ENCODE data around the gene RAB36.
A peak's percentile ranks its signal among the peaks of the same experiment; 100 is the strongest.

The RAB36 gene

GRCh38 chr22:23125512-23126103 is 19.7 kb upstream of the RAB36 start:
- TF ChIP-seq, protein P1, sequence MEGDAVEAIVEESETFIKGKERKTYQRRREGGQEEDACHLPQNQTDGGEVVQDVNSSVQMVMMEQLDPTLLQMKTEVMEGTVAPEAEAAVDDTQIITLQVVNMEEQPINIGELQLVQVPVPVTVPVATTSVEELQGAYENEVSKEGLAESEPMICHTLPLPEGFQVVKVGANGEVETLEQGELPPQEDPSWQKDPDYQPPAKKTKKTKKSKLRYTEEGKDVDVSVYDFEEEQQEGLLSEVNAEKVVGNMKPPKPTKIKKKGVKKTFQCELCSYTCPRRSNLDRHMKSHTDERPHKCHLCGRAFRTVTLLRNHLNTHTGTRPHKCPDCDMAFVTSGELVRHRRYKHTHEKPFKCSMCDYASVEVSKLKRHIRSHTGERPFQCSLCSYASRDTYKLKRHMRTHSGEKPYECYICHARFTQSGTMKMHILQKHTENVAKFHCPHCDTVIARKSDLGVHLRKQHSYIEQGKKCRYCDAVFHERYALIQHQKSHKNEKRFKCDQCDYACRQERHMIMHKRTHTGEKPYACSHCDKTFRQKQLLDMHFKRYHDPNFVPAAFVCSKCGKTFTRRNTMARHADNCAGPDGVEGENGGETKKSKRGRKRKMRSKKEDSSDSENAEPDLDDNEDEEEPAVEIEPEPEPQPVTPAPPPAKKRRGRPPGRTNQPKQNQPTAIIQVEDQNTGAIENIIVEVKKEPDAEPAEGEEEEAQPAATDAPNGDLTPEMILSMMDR (IDR thresholded peaks at IDR 0.05), result no peak

DNA sequence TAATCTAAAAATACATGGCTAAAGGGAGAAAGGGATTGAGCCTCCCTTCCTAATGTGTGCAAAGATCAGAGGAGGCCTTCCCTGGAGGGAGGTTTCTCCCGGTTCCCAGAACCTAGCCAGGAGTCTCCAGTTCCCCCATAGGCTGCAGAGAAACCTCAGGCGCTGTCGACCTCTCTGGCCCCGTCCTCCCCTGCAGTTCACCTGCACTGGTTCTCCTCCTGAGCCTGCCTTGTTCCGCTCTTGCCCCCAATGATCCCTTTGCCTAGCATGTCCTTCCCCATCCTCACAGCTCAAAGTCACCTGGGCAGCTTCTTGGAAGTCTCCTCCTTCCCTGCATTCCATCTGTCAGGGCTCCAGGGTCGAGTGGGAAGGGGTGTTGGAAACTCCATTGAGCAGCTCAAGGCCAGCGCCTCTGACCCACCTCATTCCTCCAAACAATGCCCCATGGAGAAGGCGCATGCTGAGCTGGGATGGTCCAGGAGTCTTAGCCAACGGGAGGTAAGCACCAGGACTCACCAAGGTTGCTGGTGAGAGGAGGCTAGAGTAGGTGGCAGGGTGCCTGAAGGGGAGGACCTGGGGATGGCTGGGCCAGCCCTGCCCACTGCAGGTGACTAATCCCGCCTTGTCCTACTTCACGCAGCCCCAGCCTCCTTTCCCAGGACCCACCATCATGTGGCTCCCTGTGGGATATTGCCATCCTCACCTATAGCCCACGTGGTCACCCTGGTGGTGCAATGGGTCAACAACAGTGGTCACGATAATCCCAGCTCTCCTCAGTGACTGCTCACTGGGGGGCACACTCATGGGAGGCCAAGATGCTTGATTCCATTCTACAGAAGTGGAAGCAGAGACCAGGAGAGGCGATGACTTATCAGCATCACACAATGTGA is 18.9 kb upstream of the RAB36 start:
- TF ChIP-seq, protein P1 (IDR thresholded peaks at IDR 0.05), result no peak

- TF ChIP-seq, protein P1 (IDR thresholded peaks at IDR 0.05), result no peak
Observed at GRCh38 chr22:23127055-23127756, 18.1 kb upstream of the RAB36 start.

- TF ChIP-seq, protein P1 (IDR thresholded peaks at IDR 0.05), result no peak
Observed at GRCh38 chr22:23127788-23128187, 17.5 kb upstream of the RAB36 start.

DNA sequence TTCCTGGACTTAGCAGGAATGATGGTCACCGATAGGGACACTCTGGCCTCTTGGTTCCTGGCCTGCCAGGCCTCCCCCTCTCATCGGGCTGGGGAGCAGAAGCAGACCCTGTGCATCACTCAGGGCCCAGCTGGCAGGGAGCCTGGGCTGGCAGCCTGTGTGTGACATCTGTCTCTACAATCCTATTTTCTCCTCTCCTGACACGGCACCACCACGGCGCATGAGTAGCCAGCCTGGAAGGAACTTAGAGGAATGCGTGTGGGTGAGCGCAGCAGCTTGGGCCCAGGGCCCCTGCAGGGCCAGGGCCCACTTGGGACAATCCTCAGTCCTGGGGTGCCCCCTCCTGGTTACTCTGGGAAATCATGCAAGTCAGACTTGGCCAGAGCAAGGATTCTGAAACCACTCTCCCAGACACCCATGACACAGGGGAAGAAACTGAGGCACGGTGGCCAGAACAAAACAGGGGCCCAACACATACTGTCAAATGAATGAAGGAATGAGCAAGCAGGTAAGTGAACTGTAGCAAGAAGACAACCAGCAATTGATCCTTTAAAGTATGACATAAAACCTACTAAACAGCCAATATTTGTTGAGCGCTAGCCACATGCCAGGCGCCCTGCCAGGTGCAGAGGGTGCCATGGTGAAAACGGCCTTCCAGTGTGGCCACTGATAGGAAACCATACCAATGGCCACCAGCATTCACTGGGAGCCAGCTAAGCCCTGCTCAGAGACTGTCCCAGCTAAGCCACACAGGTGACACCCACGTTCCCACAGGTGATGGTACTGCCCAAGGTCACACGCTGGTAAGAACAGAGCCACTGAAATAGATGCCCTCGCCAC is 16.8 kb upstream of the RAB36 start:
- TF ChIP-seq, protein P1 (IDR thresholded peaks at IDR 0.05), result peak; percentile 85

DNA sequence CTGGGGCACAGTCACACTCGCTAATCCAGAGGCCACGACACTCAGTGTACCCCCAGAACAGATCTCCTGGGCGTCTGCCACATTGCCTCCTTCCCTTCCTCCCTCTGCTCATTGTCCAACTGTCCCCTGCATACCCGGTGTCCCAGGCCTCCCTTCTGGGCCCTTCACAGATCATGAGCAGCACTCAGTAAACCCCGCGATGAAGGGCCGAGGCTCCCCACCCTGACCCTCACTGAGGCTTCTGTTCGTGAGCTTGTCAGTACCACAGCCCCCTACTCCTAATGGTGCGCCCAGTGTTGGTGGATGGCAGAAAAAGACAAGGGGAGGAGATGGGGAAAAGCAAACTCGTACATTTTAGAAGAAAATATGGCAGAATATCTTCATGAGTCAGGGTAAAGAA is 16.1 kb upstream of the RAB36 start:
- TF ChIP-seq, protein P1 (IDR thresholded peaks at IDR 0.05), result no peak

DNA sequence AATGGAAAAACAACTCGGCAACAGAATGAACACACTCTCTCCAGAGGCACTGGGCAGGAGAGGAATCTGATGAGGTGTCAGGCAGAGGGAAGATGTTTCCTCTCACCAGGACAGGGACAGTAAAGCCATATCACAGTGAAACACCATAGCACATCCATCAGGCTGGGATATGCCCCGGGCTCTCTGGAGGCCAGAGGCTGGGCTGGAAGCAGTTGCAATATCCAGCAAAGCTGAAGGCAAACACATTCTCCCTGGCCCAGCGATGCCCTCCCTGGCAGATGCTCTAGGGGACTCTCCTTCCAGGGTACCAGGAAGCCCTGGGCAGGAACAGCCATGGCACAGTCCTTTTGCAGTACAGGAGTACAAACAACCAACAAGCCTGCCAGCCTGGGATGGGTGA is 14.6 kb upstream of the RAB36 start:
- TF ChIP-seq, protein P1 (IDR thresholded peaks at IDR 0.05), result no peak

Data from LNCAP (cell line).